Measurements from ENCODE around the gene TRIO. TPM values are rescaled to one million over a fixed set of nuclear protein-coding genes. Genes with fewer than 3 reads are reported as not detected.

TRIO gene
- total RNA-seq, 1 donor from 2014 or later = 148 TPM

DNA sequence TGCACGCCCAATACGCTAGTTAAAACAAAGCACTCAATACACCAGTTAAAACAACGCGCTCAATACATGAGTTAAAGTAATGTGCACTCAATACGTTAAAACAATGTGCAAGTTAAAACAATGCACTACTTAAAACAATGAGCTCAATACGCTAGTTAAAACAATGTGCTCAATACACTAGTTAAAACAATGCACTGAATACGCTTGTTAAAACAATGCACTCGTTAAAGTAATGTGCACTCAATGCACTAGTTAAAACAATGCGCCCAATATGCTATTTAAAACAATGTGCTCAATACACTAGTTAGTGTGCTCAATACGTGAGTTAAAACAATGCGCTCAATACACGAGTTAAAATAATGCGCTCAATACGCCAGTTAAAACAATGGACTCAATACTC lies 185.0 kb downstream of the TRIO start:
- no peak overlapping the region for H3K27ac ChIP-seq
- no peaks in the 10 kb centered on the region for H3K9me3 ChIP-seq

DNA sequence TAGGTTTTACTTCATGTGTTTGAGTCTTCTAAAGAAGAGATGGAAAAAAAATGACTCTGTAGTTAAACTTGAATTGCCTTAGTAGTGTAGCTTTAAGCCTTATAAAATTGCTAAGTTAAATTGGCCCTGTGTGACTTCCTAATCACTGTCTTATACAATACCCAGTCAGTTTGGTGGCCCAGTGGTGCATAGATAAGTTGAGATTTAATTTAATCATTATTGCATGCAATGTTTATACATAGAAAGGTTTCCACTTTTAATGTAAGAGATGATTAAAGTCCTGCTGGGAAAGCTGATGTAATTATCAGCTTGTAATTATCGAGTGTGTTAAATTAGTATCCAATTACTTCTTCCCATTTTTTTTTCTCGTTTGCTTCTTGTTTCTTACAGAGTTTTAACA lies 187.1 kb downstream of the TRIO start:
- TF ChIP-seq, protein P1, sequence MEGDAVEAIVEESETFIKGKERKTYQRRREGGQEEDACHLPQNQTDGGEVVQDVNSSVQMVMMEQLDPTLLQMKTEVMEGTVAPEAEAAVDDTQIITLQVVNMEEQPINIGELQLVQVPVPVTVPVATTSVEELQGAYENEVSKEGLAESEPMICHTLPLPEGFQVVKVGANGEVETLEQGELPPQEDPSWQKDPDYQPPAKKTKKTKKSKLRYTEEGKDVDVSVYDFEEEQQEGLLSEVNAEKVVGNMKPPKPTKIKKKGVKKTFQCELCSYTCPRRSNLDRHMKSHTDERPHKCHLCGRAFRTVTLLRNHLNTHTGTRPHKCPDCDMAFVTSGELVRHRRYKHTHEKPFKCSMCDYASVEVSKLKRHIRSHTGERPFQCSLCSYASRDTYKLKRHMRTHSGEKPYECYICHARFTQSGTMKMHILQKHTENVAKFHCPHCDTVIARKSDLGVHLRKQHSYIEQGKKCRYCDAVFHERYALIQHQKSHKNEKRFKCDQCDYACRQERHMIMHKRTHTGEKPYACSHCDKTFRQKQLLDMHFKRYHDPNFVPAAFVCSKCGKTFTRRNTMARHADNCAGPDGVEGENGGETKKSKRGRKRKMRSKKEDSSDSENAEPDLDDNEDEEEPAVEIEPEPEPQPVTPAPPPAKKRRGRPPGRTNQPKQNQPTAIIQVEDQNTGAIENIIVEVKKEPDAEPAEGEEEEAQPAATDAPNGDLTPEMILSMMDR (IDR thresholded peaks at IDR 0.05) = no peak
- Histone ChIP-seq H3K36me3 (peaks cover 31% of the 10 kb centered on the region), H3K9me3 (no peaks in the 10 kb centered on the region), H3K27ac (no peak overlapping the region), H3K4me1 (no peaks in the 10 kb centered on the region), H3K4me3 (no peak overlapping the region), H3K27me3 (no peaks in the 10 kb centered on the region)
- no peak for ATAC-seq
- intact Hi-C loops (cut with DNase I) = no loop called here
- no peak for DNase-seq

More for the DNA sequence above, 185.0 kb downstream of the TRIO start:
- intact Hi-C loops (cut with DNase I) = no loop called here
- TF ChIP-seq, protein P1 (IDR thresholded peaks at IDR 0.05) = no peak
- peaks cover 12% of the 10 kb centered on the region for H3K36me3 ChIP-seq
- H3K27me3 ChIP-seq = no peaks in the 10 kb centered on the region
- no peak overlapping the region for H3K4me3 ChIP-seq
- no peak for DNase-seq
- no peak for ATAC-seq
- H3K4me1 ChIP-seq = no peaks in the 10 kb centered on the region

DNA sequence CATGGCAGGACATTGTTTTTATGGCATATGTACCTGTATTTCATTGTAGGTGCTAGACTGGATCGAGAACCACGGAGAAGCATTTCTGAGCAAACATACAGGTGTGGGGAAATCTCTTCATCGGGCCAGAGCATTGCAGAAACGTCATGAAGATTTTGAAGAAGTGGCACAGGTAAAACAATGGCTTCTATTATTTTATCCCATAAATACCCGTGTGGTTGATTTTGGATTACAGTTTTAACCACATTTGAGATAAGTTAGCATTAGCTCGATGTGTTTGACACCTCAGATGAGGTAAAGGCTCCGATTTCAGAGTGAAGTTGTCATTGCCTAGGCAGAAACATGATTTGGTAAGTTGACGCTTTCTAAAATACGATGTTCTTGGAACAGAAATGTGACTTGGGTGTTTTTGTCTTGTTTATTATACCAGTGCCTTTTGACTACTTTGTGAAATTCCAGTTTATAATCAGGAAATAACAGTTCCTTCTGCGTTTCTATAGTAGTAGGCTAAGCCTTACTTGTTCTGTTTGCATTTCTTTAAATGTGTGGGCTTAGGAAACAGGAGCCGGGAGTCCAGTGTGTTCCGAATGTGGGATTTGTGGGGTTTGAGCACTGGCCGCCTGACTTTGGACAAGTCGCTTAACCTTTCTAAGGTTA lies 187.7 kb downstream of the TRIO start:
- intact Hi-C loops (cut with DNase I) = no loop called here
- no peaks in the 10 kb centered on the region for H3K9me3 ChIP-seq
- no peaks in the 10 kb centered on the region for H3K4me1 ChIP-seq
- TF ChIP-seq, protein P1 (IDR thresholded peaks at IDR 0.05) = no peak
- H3K4me3 ChIP-seq = no peak overlapping the region
- DNase-seq (no peak), ATAC-seq (peak; percentile 23)
- H3K36me3 ChIP-seq = peaks cover 32% of the 10 kb centered on the region
- no peak overlapping the region for H3K27ac ChIP-seq
- no peaks in the 10 kb centered on the region for H3K27me3 ChIP-seq

DNA sequence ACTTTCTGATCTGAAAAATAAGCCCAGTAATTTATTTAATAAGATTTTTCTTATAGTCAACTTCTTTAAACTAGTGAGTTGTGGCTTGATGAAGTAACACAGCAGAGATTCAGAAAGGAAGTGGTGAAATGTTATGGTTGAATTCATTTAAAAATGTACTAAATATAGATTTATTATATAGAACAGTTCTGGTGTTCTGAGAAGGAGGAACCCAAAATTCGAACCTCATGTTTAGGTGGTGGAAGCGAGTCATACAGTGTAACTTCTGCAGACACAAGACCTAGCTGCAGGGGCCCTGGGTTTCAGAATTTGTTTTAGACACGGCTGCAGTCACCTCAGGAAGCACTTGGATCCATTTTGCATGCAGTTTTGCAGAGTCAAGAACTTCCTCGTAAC lies 188.2 kb downstream of the TRIO start:
- no peak overlapping the region for H3K27ac ChIP-seq
- H3K4me3 ChIP-seq = no peak overlapping the region
- ATAC-seq (peak; percentile 83), DNase-seq (no peak)
- intact Hi-C loops (cut with DNase I) = no loop called here
- no peaks in the 10 kb centered on the region for H3K4me1 ChIP-seq
- H3K36me3 ChIP-seq = peaks cover 35% of the 10 kb centered on the region
- TF ChIP-seq, protein P1 (IDR thresholded peaks at IDR 0.05) = no peak
- H3K27me3 ChIP-seq = no peaks in the 10 kb centered on the region
- no peaks in the 10 kb centered on the region for H3K9me3 ChIP-seq

DNA sequence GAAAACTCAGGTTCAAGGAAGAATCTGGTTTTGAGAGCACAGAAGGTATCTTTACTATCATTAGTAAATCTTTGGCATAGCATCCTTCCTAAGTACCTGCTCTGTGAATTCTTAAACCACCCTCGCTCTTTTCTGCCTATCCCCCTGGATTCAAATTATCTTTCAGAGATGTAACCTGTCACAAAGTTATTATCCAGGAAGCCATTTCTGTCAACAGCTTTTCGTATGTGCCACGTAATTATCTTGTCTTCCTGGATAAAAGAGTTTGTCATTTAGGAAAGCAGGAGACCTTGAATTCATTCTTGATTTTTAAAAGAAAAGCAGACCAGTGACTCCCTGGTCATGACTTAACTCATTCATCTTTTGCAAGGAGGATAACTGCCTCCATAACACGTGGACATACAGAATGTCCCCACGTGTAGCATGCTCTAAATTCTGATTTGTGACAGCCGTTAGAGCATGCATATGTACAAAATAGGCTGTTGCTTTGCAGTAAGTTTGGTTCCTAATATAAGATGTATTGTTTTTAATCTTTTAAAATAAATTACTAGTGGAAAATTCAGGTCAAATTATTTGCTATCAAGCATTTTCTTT lies 189.0 kb downstream of the TRIO start:
- no peaks in the 10 kb centered on the region for H3K27me3 ChIP-seq
- ATAC-seq (no peak), DNase-seq (no peak)
- no peaks in the 10 kb centered on the region for H3K4me1 ChIP-seq
- intact Hi-C loops (cut with DNase I) = no loop called here
- H3K27ac ChIP-seq = no peak overlapping the region
- no peaks in the 10 kb centered on the region for H3K9me3 ChIP-seq
- TF ChIP-seq, protein P1 (IDR thresholded peaks at IDR 0.05) = no peak
- no peak overlapping the region for H3K4me3 ChIP-seq
- H3K36me3 ChIP-seq = peaks cover 42% of the 10 kb centered on the region

Data from upper lobe of right lung (tissue), 1 donor.